Measurements from ENCODE around the gene RNF227.

RNF227 gene

DNA sequence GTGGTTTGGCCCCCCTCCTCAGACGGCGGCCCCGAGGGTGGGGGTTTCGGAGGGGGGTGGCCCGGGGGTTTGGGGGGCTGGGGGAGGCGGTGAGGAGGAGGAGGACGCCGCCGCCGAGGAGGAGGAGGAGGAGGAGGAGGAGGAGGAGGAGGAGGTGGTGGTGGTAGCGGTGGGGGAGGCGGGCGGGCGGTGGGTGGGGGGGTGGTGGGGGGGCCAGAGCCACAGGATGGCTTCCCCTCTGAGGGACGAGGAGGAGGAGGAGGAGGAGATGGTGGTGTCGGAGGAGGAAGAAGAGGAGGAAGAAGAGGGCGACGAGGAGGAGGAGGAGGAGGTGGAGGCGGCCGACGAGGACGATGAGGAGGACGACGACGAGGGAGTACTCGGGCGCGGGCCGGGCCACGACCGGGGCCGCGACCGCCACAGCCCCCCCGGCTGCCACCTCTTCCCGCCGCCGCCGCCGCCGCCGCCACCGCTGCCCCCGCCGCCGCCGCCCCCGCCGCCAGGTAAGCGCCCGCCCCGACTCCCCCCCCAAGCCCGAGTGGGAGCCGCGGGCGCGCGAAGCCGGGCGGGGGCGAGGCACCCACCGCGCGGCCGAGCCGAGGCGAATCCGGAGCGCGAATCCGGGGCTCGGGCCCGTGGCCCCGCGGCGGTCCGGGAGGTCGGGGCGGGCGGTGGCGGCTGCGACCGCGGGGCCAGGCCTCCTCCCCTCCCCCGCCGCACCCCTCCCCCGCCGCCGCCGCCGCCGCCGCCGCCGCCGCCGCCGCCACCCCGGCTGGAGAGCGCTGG is 31.3 kb downstream of the RNF227 start:
- H3K4me3 ChIP-seq (ENCODE audit: low read depth, low read length) = peak overlapping the region; percentile 49
- TF ChIP-seq MYC (IDR thresholded peaks at IDR 0.05; ENCODE audit: low read depth, low read length) = no peak
- TF ChIP-seq, protein P1, sequence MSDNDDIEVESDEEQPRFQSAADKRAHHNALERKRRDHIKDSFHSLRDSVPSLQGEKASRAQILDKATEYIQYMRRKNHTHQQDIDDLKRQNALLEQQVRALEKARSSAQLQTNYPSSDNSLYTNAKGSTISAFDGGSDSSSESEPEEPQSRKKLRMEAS (IDR thresholded peaks at IDR 0.05; ENCODE audit: low read depth, low read length) = no peak
- TF ChIP-seq POLR2A (IDR thresholded peaks at IDR 0.05; ENCODE audit: extremely low read depth, insufficient read length) = no peak
- TF ChIP-seq, protein P2, sequence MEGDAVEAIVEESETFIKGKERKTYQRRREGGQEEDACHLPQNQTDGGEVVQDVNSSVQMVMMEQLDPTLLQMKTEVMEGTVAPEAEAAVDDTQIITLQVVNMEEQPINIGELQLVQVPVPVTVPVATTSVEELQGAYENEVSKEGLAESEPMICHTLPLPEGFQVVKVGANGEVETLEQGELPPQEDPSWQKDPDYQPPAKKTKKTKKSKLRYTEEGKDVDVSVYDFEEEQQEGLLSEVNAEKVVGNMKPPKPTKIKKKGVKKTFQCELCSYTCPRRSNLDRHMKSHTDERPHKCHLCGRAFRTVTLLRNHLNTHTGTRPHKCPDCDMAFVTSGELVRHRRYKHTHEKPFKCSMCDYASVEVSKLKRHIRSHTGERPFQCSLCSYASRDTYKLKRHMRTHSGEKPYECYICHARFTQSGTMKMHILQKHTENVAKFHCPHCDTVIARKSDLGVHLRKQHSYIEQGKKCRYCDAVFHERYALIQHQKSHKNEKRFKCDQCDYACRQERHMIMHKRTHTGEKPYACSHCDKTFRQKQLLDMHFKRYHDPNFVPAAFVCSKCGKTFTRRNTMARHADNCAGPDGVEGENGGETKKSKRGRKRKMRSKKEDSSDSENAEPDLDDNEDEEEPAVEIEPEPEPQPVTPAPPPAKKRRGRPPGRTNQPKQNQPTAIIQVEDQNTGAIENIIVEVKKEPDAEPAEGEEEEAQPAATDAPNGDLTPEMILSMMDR (IDR thresholded peaks at IDR 0.05; ENCODE audit: low read depth, low read length) = no peak
- peak; percentile 43 for DNase-seq (ENCODE audit: low read depth)

DNA sequence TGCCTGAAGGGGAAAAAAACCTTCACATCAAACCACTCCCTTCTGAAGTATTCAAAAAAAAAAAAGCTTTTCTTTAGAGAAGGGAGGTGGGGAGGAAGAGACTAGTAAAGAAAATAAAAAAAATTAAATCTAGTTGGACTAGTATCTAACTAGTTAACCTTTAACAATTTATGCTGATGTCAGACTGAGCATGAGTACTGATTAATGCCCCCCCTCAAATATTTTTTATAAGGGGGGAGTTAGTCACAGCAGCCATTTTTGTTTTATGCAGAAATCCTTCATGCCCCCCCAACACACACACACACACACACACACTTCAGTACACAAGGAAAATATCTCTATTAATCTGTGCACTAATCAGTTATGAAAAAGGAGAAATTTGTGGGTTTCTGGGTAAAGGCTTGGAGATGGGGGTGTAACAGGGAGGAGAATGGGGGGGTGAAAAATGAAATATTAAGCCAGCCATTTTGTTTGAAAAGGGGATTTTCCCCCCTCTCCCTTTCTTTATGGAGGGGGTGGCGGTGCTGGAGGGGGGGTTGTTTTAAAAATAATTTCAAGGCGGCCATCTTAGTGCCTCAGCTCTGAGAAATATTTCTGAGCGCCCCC is 32.2 kb downstream of the RNF227 start:
- peak overlapping the region; percentile 16 for H3K4me3 ChIP-seq (ENCODE audit: low read depth, low read length)
- TF ChIP-seq, protein P2 (IDR thresholded peaks at IDR 0.05; ENCODE audit: low read depth, low read length) = no peak
- TF ChIP-seq, protein P1 (IDR thresholded peaks at IDR 0.05; ENCODE audit: low read depth, low read length) = no peak
- TF ChIP-seq POLR2A (IDR thresholded peaks at IDR 0.05; ENCODE audit: extremely low read depth, insufficient read length) (no peak), MYC (IDR thresholded peaks at IDR 0.05; ENCODE audit: low read depth, low read length) (no peak)
- DNase-seq (ENCODE audit: low read depth) = peak; percentile 8

DNA sequence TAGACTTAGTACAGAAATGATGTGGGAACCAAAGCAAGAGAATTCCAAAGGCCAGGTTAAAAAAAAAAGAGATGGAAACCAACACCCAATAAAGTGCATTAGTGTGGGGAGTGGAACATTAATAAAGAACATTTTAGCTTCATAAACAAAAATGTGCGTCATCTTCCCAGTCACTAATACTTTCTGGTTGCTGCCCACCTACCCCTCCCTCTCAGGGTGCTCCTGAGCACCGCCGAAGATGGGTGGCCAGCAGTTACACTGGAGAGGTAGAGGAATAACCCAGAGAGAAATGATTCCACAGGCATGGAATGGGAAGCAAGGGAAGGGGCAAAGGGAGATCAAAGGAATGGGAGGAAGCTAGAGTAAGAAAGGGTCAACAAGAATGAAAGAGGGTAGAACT is 33.5 kb downstream of the RNF227 start:
- H3K4me3 ChIP-seq (ENCODE audit: low read depth, low read length) = no peak overlapping the region
- DNase-seq (ENCODE audit: low read depth) = no peak
- TF ChIP-seq MYC (IDR thresholded peaks at IDR 0.05; ENCODE audit: low read depth, low read length) (no peak), POLR2A (IDR thresholded peaks at IDR 0.05; ENCODE audit: extremely low read depth, insufficient read length) (no peak)

DNA sequence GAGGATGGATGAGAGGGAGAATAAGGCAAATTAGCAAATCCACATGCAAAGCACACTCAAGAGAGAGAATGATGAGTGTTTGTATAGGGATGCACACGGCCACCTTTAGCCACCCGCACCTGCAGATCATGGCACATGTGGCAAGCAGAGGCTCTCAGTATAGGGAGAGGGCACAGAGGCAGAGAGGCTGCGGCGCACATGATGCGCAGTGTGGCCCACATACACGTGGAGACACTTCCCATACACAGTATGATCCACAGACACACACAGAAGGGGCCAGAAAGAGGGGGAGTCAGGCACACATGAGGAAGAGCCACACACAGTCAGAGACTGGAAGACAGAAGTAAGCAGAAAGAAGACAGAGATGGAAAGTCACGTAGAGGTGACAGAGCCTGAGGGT is 34.0 kb downstream of the RNF227 start:
- H3K4me3 ChIP-seq (ENCODE audit: low read depth, low read length) = no peak overlapping the region
- TF ChIP-seq POLR2A (IDR thresholded peaks at IDR 0.05; ENCODE audit: extremely low read depth, insufficient read length) (no peak), MYC (IDR thresholded peaks at IDR 0.05; ENCODE audit: low read depth, low read length) (no peak)
- TF ChIP-seq, protein P1 (IDR thresholded peaks at IDR 0.05; ENCODE audit: low read depth, low read length) = no peak
- DNase-seq (ENCODE audit: low read depth) = no peak

DNA sequence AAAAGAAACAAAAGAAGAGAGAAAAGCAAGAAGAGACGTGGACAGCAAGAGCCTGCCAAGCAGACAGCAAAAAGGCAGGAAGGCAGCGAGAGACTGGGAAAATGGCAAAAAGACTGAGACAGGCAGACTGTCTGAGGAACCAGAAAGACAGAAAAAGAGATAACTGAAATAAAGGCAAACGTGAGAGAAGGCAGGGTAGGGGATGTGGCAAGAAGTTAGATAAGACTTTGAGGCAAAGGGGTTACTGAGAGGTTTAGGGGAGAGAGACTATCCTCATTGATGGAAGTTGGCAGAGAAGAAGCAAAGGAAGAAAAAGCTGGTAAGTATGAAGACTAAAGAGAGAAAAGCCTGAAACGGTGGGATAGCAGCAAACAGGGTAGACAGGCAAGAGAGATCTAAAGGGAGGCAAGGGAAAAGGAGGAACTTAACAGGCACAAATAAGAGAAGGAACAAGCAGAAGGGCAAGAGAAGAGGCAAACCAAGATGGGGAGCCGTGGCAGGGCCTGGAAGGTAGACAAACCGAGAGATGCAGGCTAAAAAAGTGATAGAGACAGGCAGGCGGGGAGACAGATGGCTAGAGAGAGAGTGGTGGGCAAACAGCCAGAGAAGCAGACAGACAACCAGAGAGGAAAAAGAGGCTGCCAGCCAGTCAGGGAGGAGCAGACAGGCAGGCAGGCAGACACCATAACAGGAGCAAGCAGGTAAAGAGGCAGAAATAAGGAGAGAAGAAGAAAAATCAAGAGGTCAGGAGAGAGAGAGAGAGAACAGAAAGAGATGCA is 34.6 kb downstream of the RNF227 start:
- H3K4me3 ChIP-seq (ENCODE audit: low read depth, low read length) = no peak overlapping the region
- DNase-seq (ENCODE audit: low read depth) = no peak
- TF ChIP-seq, protein P2 (IDR thresholded peaks at IDR 0.05; ENCODE audit: low read depth, low read length) = no peak
- TF ChIP-seq, protein P1 (IDR thresholded peaks at IDR 0.05; ENCODE audit: low read depth, low read length) = no peak
- no peak for TF ChIP-seq MYC (IDR thresholded peaks at IDR 0.05; ENCODE audit: low read depth, low read length)
- TF ChIP-seq POLR2A (IDR thresholded peaks at IDR 0.05; ENCODE audit: extremely low read depth, insufficient read length) = no peak

DNA sequence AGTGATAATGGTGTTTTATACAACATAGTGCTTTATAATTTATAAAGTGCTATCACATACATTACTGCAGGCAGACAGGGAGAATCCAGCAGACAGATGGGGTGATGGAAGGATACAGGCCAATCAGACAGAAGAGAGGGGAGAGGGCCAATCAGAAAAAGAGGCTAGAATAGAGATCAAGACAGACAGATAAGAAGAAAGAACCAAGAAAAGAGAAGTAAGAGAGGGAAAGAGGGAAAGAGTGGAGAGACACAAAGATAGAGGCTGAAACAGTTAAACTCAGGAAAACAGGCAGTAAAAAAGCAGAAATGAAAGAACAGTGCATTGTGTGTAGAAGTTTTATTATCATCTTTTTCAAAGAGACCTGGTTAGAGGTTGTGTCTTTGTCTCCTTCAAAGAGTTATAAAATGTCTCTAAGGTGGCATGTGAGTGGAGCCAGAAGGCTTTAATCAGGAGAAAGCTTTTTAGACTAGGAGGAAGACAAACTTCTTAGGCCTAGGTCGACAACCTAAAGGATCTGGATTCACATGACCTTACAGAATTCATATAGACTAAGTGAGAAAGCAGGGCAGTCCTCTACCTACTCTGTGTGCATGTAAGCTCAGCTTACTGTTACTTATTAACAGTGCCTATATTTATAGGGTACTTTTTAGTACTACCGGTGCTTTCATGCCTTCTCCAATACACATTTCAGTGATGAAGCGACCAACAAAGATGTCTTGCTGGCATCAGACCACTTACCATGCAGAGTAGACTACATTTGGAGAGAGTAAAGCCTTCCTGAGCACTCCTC is 35.8 kb downstream of the RNF227 start:
- H3K4me3 ChIP-seq (ENCODE audit: low read depth, low read length) = no peak overlapping the region
- DNase-seq (ENCODE audit: low read depth) = no peak

More for the DNA sequence above, 35.8 kb downstream of the RNF227 start:
- TF ChIP-seq POLR2A (IDR thresholded peaks at IDR 0.05; ENCODE audit: extremely low read depth, insufficient read length) = no peak
- TF ChIP-seq, protein P2 (IDR thresholded peaks at IDR 0.05; ENCODE audit: low read depth, low read length) = no peak
- TF ChIP-seq, protein P1 (IDR thresholded peaks at IDR 0.05; ENCODE audit: low read depth, low read length) = no peak
- TF ChIP-seq MYC (IDR thresholded peaks at IDR 0.05; ENCODE audit: low read depth, low read length) = no peak

Data from NB4 (cell line).